Heart left ventricle (tissue), 16 donors: ENCODE measurements around the gene PPFIBP1. TPM values are rescaled to one million over a fixed set of nuclear protein-coding genes. Genes with fewer than 3 reads are reported as not detected.
"Not testable (repeated sequence)": the region's sequence is repeated elsewhere in the genome, so short reads cannot be mapped to it uniquely, and the experiment has no call there.

Source experiments
- ATAC-seq, 4 donors: fragments of 200-7000 bp; cut with Tn5 transposase; one replicate each; pipeline ENCODE4 v1.9.1; 2020 to 2022; ENCODE audit warnings: moderate library complexity in 4 of 4, mild to moderate bottlenecking in 3 of 4, moderate number of reproducible peaks in 1 of 4
- DNase-seq, 5 donors: peaks; one replicate each; pipeline ENCODE4 v3.0.0-alpha.2; 2020
- H3K27ac ChIP-seq, 12 donors: fragments of 200-600 bp; sonication (generic) in 4 of 12; one replicate each; pipeline versions ENCODE4 v1.5.0 to v1.8.0; 2016 to 2022; ENCODE audit warnings: mild to moderate bottlenecking in 2 of 12
- H3K27me3 ChIP-seq, 9 donors: fragments of 200-600 bp; sonication (generic) in 2 of 9; one replicate each; pipeline versions ENCODE4 v1.5.1 to v1.8.0; 2016 to 2022; ENCODE audit warnings: mild to moderate bottlenecking in 3 of 9
- H3K36me3 ChIP-seq, 9 donors: fragments of 200-600 bp; sonication (generic) in 2 of 9; one replicate each; pipeline versions ENCODE4 v1.5.0 to v1.8.0; 2018 to 2022; ENCODE audit warnings: mild to moderate bottlenecking in 2 of 9
- H3K4me1 ChIP-seq, 12 donors: fragments of 200-600 bp; sonication (generic) in 4 of 12; one replicate each; pipeline versions ENCODE4 v1.5.0 to v1.8.0; 2016 to 2022; ENCODE audit warnings: mild to moderate bottlenecking in 3 of 12
- H3K4me3 ChIP-seq, 12 donors: fragments of 200-600 bp; sonication (generic) in 4 of 12; one replicate each; pipeline versions ENCODE4 v1.5.0 to v1.8.0; 2017 to 2022; ENCODE audit warnings: mild to moderate bottlenecking in 9 of 12, moderate library complexity in 4 of 12
- H3K9me3 ChIP-seq, 12 donors: fragments of 200-600 bp; sonication (generic) in 4 of 12; one replicate each; pipeline versions ENCODE4 v1.5.0 to v1.8.0; 2016 to 2022; ENCODE audit warnings: mild to moderate bottlenecking in 1 of 12
- POLR2A ChIP-seq, 2 donors: fragments of 450-650 bp; IDR thresholded peaks; one replicate each; pipeline ENCODE4 v1.6.1; 2017; ENCODE audit warnings: antibody characterized with exemption in 2 of 2, mild to moderate bottlenecking in 2 of 2, moderate library complexity in 2 of 2
- WGBS, 4 donors: extraction: QIAGEN DNeasy Blood & Tissue Kit in 2 of 4; methylation state at CpG; one replicate each; pipeline versions ENCODE4 v1.1.5 to v1.1.7; 2013 to 2018; 5-methylcytosine and 5-hydroxymethylcytosine counted together
- intact Hi-C, 10 donors: fragments of 100-400 bp; cut with DNase I; formaldehyde crosslinking; loops; one replicate each; pipeline versions ENCODE4 v1.11.1 to v1.14.2; 2022
- polyA plus RNA-seq, 2 donors: library from polyadenylated mRNA; stranded (reverse); fragments of 200-250 nt; gene quantifications; one replicate each; pipeline ENCODE4 v1.2.3, GENCODE V29; 2013
- total RNA-seq, 9 donors: library from RNA; depleted of rRNA in 2 of 9; stranded (reverse); fragments of >200 nt in 2 of 9; fragmentation: NEBNext Ultra II Directional in 3 of 9; extraction: Animal tissue kit (Norgen Biotek cat#: 25700) in 3 of 9; gene quantifications; one replicate each; pipeline versions ENCODE4 v1.1.0 to v1.2.4, GENCODE V29; 2016 to 2023
- TF ChIP-seq, protein P1 (sequence below), 12 donors: fragments of 200-600 bp; sonication (generic) in 4 of 12; IDR thresholded peaks; one replicate each; pipeline versions ENCODE4 v1.5.0 to v1.8.0; 2018 to 2022; ENCODE audit warnings: antibody characterized with exemption in 12 of 12, mild to moderate bottlenecking in 5 of 12
- donor health status: ischemic (EF 13 %, LVEDD 7.1; RV severe dilation, severe dysfunction).
- donor health status: healthy with polysubstance abuse.
- donor health status: DM: no; HTN: yes; CAD: no.
- donor health status: DM: no; HTN: no; CAD: no.
- donor health status: ischemic (EF 25% LVEDD 6.9; RV normal size, moderate dysfunction).
- donor health status: ischemic (EF 25% LVEDD 5.7; RV mildly dilated, moderate dysfunction).
- donor health status: healthy.
- donor health status: DM: yes; HTN: yes; CAD: no.
- donor health status: ischemic (EF 35%, LVEDD 5.7; RV mildly dilated, moderate dysfunction).
- donor health status: nonischemic (EF 11% LVEDD 7.7; RV severe dilation, severe dysfunction).
- donor health status: DM: yes; HTN: yes; CAD: no.
- donor health status: PGD.
- donor health status: ischemic (EF 29% LVEDD 5.4; RV normal size, mild dysfunction).
- donor health status: nonischemic (EF 23%, LVEDD 6.1; RV moderate dilation, normal function).

The PPFIBP1 gene
- total and polyA plus RNA-seq, 11 donors: 48.7 to 413 (median 265) TPM

DNA sequence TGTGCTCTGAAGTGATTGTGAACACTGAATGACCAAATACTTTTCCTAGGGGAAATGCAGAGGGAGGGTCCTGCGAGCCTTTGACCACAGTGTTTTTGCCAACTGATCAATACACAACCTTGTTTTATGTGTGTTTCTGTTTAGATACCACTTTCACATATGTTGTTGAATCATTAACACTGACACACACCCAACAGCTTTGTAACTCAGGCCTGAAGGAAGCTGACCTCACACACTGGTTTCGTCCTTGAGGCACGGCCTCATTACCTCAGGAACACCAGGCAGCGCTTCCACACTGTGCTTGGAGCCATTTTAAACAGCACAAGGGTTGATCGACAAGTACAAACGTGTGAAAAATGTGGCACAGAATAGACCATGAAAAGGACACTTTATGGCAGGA, 60.0 kb downstream of the PPFIBP1 start:
- WGBS, 4 donors: 78 to 88% (median 82%) methylated on average over 6 of the region's 6 CpGs
- intact Hi-C loops: loop anchor here in 1 of 10 donors (5.0 kb wide), 1 partner anchor 43 kb away; no protein-coding TSS in a partner anchor
- Histone ChIP-seq H3K27ac (peak overlapping the region; percentile 49 to 85 (median 75)), H3K4me3 (no peak overlapping the region), H3K9me3 (no peaks in the 10 kb centered on the region), H3K27me3 (no peaks in the 10 kb centered on the region), H3K4me1 (peaks cover 12 to 88% (median 63%) of the 10 kb centered on the region in 12 donors), H3K36me3 (peaks cover 0 to 12% (median 0%) of the 10 kb centered on the region in 9 donors)
- TF ChIP-seq POLR2A (IDR thresholded peaks at IDR 0.05): no peak
- TF ChIP-seq, protein P1, sequence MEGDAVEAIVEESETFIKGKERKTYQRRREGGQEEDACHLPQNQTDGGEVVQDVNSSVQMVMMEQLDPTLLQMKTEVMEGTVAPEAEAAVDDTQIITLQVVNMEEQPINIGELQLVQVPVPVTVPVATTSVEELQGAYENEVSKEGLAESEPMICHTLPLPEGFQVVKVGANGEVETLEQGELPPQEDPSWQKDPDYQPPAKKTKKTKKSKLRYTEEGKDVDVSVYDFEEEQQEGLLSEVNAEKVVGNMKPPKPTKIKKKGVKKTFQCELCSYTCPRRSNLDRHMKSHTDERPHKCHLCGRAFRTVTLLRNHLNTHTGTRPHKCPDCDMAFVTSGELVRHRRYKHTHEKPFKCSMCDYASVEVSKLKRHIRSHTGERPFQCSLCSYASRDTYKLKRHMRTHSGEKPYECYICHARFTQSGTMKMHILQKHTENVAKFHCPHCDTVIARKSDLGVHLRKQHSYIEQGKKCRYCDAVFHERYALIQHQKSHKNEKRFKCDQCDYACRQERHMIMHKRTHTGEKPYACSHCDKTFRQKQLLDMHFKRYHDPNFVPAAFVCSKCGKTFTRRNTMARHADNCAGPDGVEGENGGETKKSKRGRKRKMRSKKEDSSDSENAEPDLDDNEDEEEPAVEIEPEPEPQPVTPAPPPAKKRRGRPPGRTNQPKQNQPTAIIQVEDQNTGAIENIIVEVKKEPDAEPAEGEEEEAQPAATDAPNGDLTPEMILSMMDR (IDR thresholded peaks at IDR 0.05): no peak
- DNase-seq: no peak
- ATAC-seq: peak in 1 of 4 donors; percentile 40

DNA sequence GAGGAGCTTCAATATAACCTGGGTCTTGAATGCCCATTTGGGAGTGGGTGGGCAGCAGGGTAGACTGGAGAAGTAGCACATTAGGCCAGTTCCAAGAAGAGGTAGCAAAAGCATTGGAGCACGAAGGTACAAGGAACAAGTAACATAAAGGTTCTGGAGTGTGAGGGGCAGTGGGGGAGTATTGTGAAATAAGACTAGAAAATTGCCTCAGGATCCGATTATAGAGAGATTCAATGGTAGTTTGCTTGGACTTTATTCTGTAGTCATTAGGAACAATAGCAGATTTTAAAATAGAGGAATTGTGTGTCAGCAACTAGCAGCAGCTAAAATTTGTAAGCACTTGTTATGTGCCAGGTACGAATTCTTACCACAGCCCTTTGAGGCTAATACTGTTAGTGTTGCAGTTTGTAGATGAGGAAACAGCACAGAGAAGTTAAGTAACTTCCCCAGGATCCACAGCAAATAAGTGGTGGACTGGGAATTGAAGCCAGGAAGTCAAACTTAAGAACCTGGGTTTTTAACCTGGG, 61.8 kb downstream of the PPFIBP1 start:
- no peak for DNase-seq
- Histone ChIP-seq H3K36me3 (peaks cover 0 to 3% (median 0%) of the 10 kb centered on the region in 9 donors), H3K9me3 (no peaks in the 10 kb centered on the region), H3K27me3 (no peaks in the 10 kb centered on the region), H3K4me3 (no peak overlapping the region), H3K4me1 (peaks cover 10 to 90% (median 57%) of the 10 kb centered on the region in 12 donors), H3K27ac (peak overlapping the region in 5 of 12 donors; percentile 0 to 72 (median 8))
- intact Hi-C loops: no loop called here
- WGBS, 4 donors: 75 to 89% (median 84%) methylated on average over 3 of the region's 3 CpGs
- no peak for ATAC-seq
- no peak for TF ChIP-seq POLR2A (IDR thresholded peaks at IDR 0.05)
- TF ChIP-seq, protein P1 (IDR thresholded peaks at IDR 0.05): no peak

DNA sequence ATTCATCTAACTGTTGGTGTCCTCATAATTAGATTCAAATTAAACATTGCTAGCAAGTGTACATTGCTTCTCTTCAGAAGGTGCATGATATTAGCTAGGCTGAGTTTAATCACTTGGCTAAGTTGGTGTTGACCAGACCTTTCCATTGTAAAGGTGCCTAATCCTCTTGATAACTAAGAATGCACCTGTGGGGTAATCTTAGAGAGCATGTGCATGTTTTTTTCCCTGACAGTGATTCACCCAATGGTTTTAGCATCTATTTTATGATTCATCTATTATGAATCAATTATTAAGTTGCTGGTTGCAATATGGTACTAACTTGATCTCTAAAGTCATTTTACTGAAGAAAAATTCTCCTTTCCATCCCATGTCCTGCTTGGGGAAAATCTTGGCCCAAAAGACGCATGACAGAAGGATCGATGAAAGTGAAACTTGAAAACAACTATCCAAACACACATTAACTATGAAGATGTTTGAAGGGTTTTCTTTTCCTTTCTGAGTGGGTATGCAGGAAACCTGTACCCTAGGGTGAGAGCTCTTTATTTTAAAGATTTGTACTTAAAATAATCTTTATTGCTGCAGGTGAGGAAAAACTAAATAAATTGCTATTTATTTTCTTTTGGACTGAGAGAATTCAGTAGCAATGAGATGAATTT, 64.2 kb downstream of the PPFIBP1 start:
- H3K9me3 ChIP-seq, H3K4me3 ChIP-seq, intact Hi-C loops, ATAC-seq, H3K36me3 ChIP-seq, DNase-seq, H3K27me3 ChIP-seq: not testable (repeated sequence)
- Histone ChIP-seq H3K4me1 (peaks cover 16 to 85% (median 54%) of the 10 kb centered on the region in 12 donors), H3K27ac (peak overlapping the region in 1 of 12 donors; percentile 5)
- 52 to 61% (median 56%) methylated on average over 2 of the region's 2 CpGs for WGBS, 4 donors

DNA sequence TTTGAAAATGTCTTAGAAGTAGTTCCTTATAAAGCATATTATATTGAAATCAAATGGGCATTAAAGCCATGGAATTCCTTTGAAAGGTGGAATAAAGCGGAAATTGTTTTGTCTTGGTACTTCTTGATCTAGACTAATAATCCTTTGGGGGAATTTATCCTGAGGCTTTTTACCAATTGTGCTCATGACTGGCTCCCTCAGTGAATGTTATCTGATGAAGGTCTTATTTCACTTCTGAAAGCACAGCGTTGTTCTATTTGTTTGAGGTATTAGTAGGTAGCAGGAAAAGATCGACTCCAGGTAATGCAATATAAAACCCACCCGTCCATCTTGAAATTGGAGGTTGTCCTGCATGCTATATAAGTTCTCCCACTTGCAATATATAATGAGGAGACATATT, 64.8 kb downstream of the PPFIBP1 start:
- intact Hi-C loops: no loop called here

More for the DNA sequence above, 64.8 kb downstream of the PPFIBP1 start:
- Histone ChIP-seq H3K36me3 (peaks cover 0 to 3% (median 0%) of the 10 kb centered on the region in 9 donors), H3K4me1 (peaks cover 11 to 80% (median 50%) of the 10 kb centered on the region in 12 donors), H3K27me3 (no peaks in the 10 kb centered on the region), H3K9me3 (no peaks in the 10 kb centered on the region), H3K4me3 (no peak overlapping the region), H3K27ac (peak overlapping the region in 1 of 12 donors; percentile 5)
- ATAC-seq (no peak), DNase-seq (no peak)
- TF ChIP-seq POLR2A (IDR thresholded peaks at IDR 0.05): no peak
- TF ChIP-seq, protein P1 (IDR thresholded peaks at IDR 0.05): no peak
- 77 to 93% (median 83%) methylated on average over 4 of the region's 4 CpGs for WGBS, 4 donors
